H1 (cell line): Measurements from ENCODE around the gene DRD2. TPM values are rescaled to one million over a fixed set of nuclear protein-coding genes. Genes with fewer than 3 reads are reported as not detected.
A peak's percentile ranks its signal among the peaks of the same experiment; 100 is the strongest.

Experiments
- CTCF ChIA-PET: fragments of 300-600 bp; sonication (Branson Sonifier 250); formaldehyde crosslinking; loops from one replicate; lab custom pipeline; 2021; ENCODE audit not compliant: partially characterized antibody; lab: Charles Lee
- POLR2A ChIA-PET: fragments of 300-600 bp; sonication (Branson Sonifier 250); formaldehyde crosslinking; loops from one replicate; lab custom pipeline; 2021; ENCODE audit warnings: inconsistent platforms; ENCODE audit not compliant: partially characterized antibody; lab: Charles Lee
- DNase-seq, 2 experiments: peaks; one replicate each; pipeline versions ENCODE4 v3.0.0 to v3.0.0-alpha.2; 2010 to 2022; ENCODE audit warnings: low spot score in 2 of 2, low read depth in 1 of 2, mixed read lengths in 1 of 2
- FAIRE-seq: peaks from 2 replicates; lab custom pipeline; 2011; peaks lifted over from hg19 to GRCh38; lab: Jason Lieb, UNC
- H2AFZ ChIP-seq: 2 replicates; pipeline ENCODE4 v1.8.1; 2012; ENCODE audit warnings: low read length, inconsistent platforms
- H2AK5ac ChIP-seq: 2 replicates; pipeline ENCODE4 v1.6.1; 2013; ENCODE audit warnings: low read depth, low read length
- H2BK120ac ChIP-seq: replicated peaks from 2 replicates; pipeline ENCODE3; 2013; ENCODE audit warnings: low read depth, low read length, inconsistent platforms
- H2BK12ac ChIP-seq: 2 replicates; pipeline ENCODE4 v1.6.1; 2013; ENCODE audit warnings: low read depth, low read length
- H2BK15ac ChIP-seq: 2 replicates; pipeline ENCODE4 v1.6.1; 2013; ENCODE audit warnings: low read length
- H2BK20ac ChIP-seq: 2 replicates; pipeline ENCODE4 v1.6.1; 2013; ENCODE audit warnings: low read length
- H2BK5ac ChIP-seq: 2 replicates; pipeline ENCODE4 v1.6.1; 2013; ENCODE audit warnings: low read depth, low read length
- H3K14ac ChIP-seq: 2 replicates; pipeline ENCODE4 v1.6.1; 2013; ENCODE audit warnings: inconsistent platforms; ENCODE audit not compliant: insufficient read length
- H3K18ac ChIP-seq: 2 replicates; pipeline ENCODE4 v1.6.1; 2013; ENCODE audit warnings: low read length; ENCODE audit errors: extremely low read depth
- H3K23ac ChIP-seq: 2 replicates; pipeline ENCODE4 v1.6.1; 2013; ENCODE audit warnings: inconsistent platforms; ENCODE audit not compliant: insufficient read length
- H3K23me2 ChIP-seq: 2 replicates; pipeline ENCODE4 v1.6.1; 2013; ENCODE audit warnings: low read depth, low read length
- H3K27ac ChIP-seq: 2 replicates; pipeline ENCODE4 v1.6.1; 2011; ENCODE audit warnings: low read depth, low read length, inconsistent platforms
- H3K27me3 ChIP-seq, 4 experiments: replicated peaks in 1 of 4; 1 replicate in 1 of 4; 2 replicates in 3 of 4; pipeline versions ENCODE4 v1.6.1 to v1.8.1; 2011 to 2013; ENCODE audit warnings: low read length in 3 of 4, mild to moderate bottlenecking in 3 of 4, inconsistent platforms in 2 of 4, mixed read lengths in 2 of 4, moderate library complexity in 1 of 4; ENCODE audit not compliant: control insufficient read depth in 3 of 4, insufficient read depth in 3 of 4; ENCODE audit errors: extremely low read depth in 1 of 4
- H3K36me3 ChIP-seq, 4 experiments: 2 replicates each; pipeline versions ENCODE4 v1.6.1 to v1.8.1; 2011 to 2013; ENCODE audit warnings: mild to moderate bottlenecking in 4 of 4, low read length in 3 of 4, moderate library complexity in 2 of 4, control low read depth in 1 of 4, inconsistent platforms in 1 of 4; ENCODE audit not compliant: insufficient read depth in 4 of 4, control insufficient read depth in 2 of 4
- H3K4ac ChIP-seq: replicated peaks from 2 replicates; pipeline ENCODE3; 2013; ENCODE audit warnings: low read length, low read depth, mixed read lengths, inconsistent platforms; ENCODE audit not compliant: insufficient read length
- H3K4me1 ChIP-seq, 4 experiments: replicated peaks in 1 of 4; 1 replicate in 1 of 4; 2 replicates in 3 of 4; pipeline versions ENCODE4 v1.6.1 to v1.8.1; 2011 to 2013; ENCODE audit warnings: low read length in 3 of 4, inconsistent platforms in 2 of 4, mixed read lengths in 1 of 4; ENCODE audit not compliant: insufficient read depth in 4 of 4, control insufficient read depth in 3 of 4
- H3K4me2 ChIP-seq, 2 experiments: 2 replicates each; pipeline versions ENCODE4 v1.6.1 to v1.8.1; 2011 to 2013; ENCODE audit warnings: low read depth in 2 of 2, low read length in 2 of 2, control low read depth in 1 of 2, inconsistent platforms in 1 of 2, mild to moderate bottlenecking in 1 of 2; ENCODE audit not compliant: insufficient read depth in 1 of 2
- H3K4me3 ChIP-seq, 4 experiments: fragments of 200-600, 300-600 bp in 1 of 4; sonication (generic), shearing (Covaris generic), sonication (Bioruptor Twin) in 1 of 4; 2 replicates each; pipeline versions ENCODE4 v1.5.1 to v1.8.1; 2011 to 2016; ENCODE audit warnings: low read length in 4 of 4, low read depth in 3 of 4, control low read depth in 2 of 4, inconsistent platforms in 2 of 4, mild to moderate bottlenecking in 2 of 4, mixed read lengths in 1 of 4, moderate library complexity in 1 of 4; ENCODE audit not compliant: insufficient read depth in 2 of 4; ENCODE audit errors: extremely low read depth in 1 of 4
- H3K56ac ChIP-seq: replicated peaks from 2 replicates; pipeline ENCODE3; 2013; ENCODE audit warnings: low read depth, mild to moderate bottlenecking, mixed read lengths, low read length, inconsistent platforms; ENCODE audit not compliant: insufficient read length
- H3K79me1 ChIP-seq: 2 replicates; pipeline ENCODE4 v1.6.1; 2013; ENCODE audit warnings: low read depth, low read length, control low read depth
- H3K79me2 ChIP-seq, 2 experiments: 2 replicates each; pipeline versions ENCODE4 v1.6.1 to v1.8.1; 2012 to 2013; ENCODE audit warnings: low read length in 2 of 2, mild to moderate bottlenecking in 2 of 2, inconsistent platforms in 1 of 2; ENCODE audit not compliant: insufficient read depth in 2 of 2, control insufficient read depth in 1 of 2
- H3K9ac ChIP-seq, 4 experiments: replicated peaks in 1 of 4; 1 replicate in 1 of 4; 2 replicates in 3 of 4; pipeline versions ENCODE4 v1.6.1 to v1.8.1; 2011 to 2013; ENCODE audit warnings: low read depth in 3 of 4, low read length in 3 of 4, control low read depth in 2 of 4, mild to moderate bottlenecking in 2 of 4, moderate library complexity in 2 of 4, inconsistent platforms in 1 of 4; ENCODE audit errors: extremely low read depth in 1 of 4
- H3K9me3 ChIP-seq, 2 experiments: 2 replicates each; pipeline versions ENCODE4 v1.6.1 to v1.8.1; 2012 to 2013; ENCODE audit warnings: mild to moderate bottlenecking in 2 of 2, moderate library complexity in 2 of 2, control low read depth in 1 of 2, inconsistent platforms in 1 of 2, low read depth in 1 of 2, low read length in 1 of 2, mixed read lengths in 1 of 2; ENCODE audit not compliant: insufficient read depth in 2 of 2
- H4K20me1 ChIP-seq, 2 experiments: replicated peaks in 1 of 2; 2 replicates each; pipeline versions ENCODE3 to v1.8.1; 2011 to 2013; ENCODE audit warnings: inconsistent platforms in 2 of 2, low read length in 2 of 2, mild to moderate bottlenecking in 1 of 2; ENCODE audit not compliant: insufficient read depth in 2 of 2, control insufficient read depth in 1 of 2
- H4K5ac ChIP-seq: 2 replicates; pipeline ENCODE4 v1.6.1; 2013; ENCODE audit warnings: low read length, low read depth, mixed read lengths, inconsistent platforms; ENCODE audit not compliant: insufficient read length
- H4K8ac ChIP-seq: 2 replicates; pipeline ENCODE4 v1.8.0; 2013; ENCODE audit warnings: mild to moderate bottlenecking, moderate library complexity, low read length, inconsistent platforms; ENCODE audit not compliant: insufficient read depth; ENCODE audit errors: extremely low read depth
- H4K91ac ChIP-seq: replicated peaks from 2 replicates; pipeline ENCODE3; 2013; ENCODE audit warnings: low read length, mixed read lengths, inconsistent platforms; ENCODE audit not compliant: insufficient read length
- WGBS, 2 experiments: shearing (Covaris generic) in 1 of 2; methylation state at CpG; one replicate each; pipeline versions ENCODE4 v1.1.6 to v1.1.7; 2013 to 2015; ENCODE audit warnings: low lambda C conversion rate in 2 of 2, mixed read lengths in 2 of 2, inconsistent platforms in 1 of 2, low coverage in 1 of 2, missing lambda C conversion rate in 1 of 2; ENCODE audit not compliant: insufficient replicate concordance in 2 of 2, insufficient coverage in 1 of 2, insufficient read length in 1 of 2; ENCODE audit errors: extremely low coverage in 1 of 2, missing lambda C conversion rate in 1 of 2; 5-methylcytosine and 5-hydroxymethylcytosine counted together
- polyA plus RNA-seq, 7 experiments: library from polyadenylated mRNA; depleted of rRNA in 3 of 7; stranded (reverse) in 5 of 7; unstranded in 2 of 7; fragments of >200 nt in 5 of 7; fragments of 200-250 nt in 2 of 7; gene quantifications; 1 replicate in 5 of 7; 2 replicates in 1 of 7; 4 replicates in 1 of 7; pipeline versions ENCODE4 v1.2.1 to v1.2.3, GENCODE V29; 2011 to 2013; ENCODE audit warnings: missing spikeins in 2 of 7, mixed read lengths in 2 of 7
- total RNA-seq: library from RNA; stranded (reverse); fragmentation: NEBNext Ultra II Directional; extraction: Animal tissue kit (Norgen Biotek cat#: 25700); gene quantifications from 2 replicates; pipeline ENCODE4 v1.2.1, GENCODE V29; 2021

DRD2 gene
- total and polyA plus RNA-seq, 2 of the 8 experiments (the other 6 are each of a cell fraction or from before 2014, with no cell fraction given) = 0.26 to 0.41 TPM

- DNase-seq = peak; percentile 79 to 98
Measured at GRCh38 chr11:113474362-113475159, 637 bp downstream of the DRD2 start.

More at GRCh38 chr11:113474362-113475159, 637 bp downstream of the DRD2 start:
- H3K23ac ChIP-seq = no peak overlapping the region
- H2BK15ac ChIP-seq = no peak overlapping the region
- H2BK12ac ChIP-seq = no peak overlapping the region
- H4K20me1 ChIP-seq = peaks cover 3 to 5% of the 10 kb centered on the region in 2 experiments
- peaks cover 7 to 29% (median 22%) of the 10 kb centered on the region in 4 experiments for H3K27me3 ChIP-seq
- no peaks in the 10 kb centered on the region for H3K9me3 ChIP-seq
- no peak overlapping the region for H3K9ac ChIP-seq
- H4K8ac ChIP-seq = no peak overlapping the region
- no peak overlapping the region for H3K27ac ChIP-seq
- WGBS, 2 experiments = 3% methylated on average over 49 of the region's 70 CpGs; no CpG with 5 or more reads in 1 of the 2 experiments
- no peaks in the 10 kb centered on the region for H3K79me2 ChIP-seq
- no peak overlapping the region for H2AFZ ChIP-seq
- H3K56ac ChIP-seq = no peak overlapping the region
- H3K36me3 ChIP-seq = no peaks in the 10 kb centered on the region
- H3K4me1 ChIP-seq = peaks cover 0 to 9% (median 3%) of the 10 kb centered on the region in 4 experiments; a peak in 6 of 7 replicates
- H3K4me3 ChIP-seq = peak overlapping the region; percentile 43 to 61 (median 49)
- no peak overlapping the region for H3K18ac ChIP-seq
- no peak overlapping the region for H3K14ac ChIP-seq
- no peak overlapping the region for H2BK120ac ChIP-seq
- no peak overlapping the region for H2BK5ac ChIP-seq
- POLR2A ChIA-PET = interaction anchor here (1.6 kb wide), 1 partner anchor 17 kb away, joined by 3 read pairs; no protein-coding TSS in a partner anchor
- no peak overlapping the region for H2BK20ac ChIP-seq
- no peak overlapping the region for H3K4ac ChIP-seq
- H3K23me2 ChIP-seq = peaks cover 8% of the 10 kb centered on the region; the same call in 1 of the 2 replicates
- H4K5ac ChIP-seq = no peak overlapping the region
- CTCF ChIA-PET = interaction anchor here (1.0 to 1.2 kb wide), 2 partner anchors 43 to 87 kb away, joined by 3 to 6 read pairs; partner anchors contain the start of gene ANKK1
- no peak overlapping the region for H2AK5ac ChIP-seq
- peak overlapping the region; percentile 82 to 87 for H3K4me2 ChIP-seq
- no peak overlapping the region for H4K91ac ChIP-seq
- FAIRE-seq = peak; percentile 28
- no peaks in the 10 kb centered on the region for H3K79me1 ChIP-seq
